ENCODE results near the gene RFX8. TPM values are rescaled to one million over a fixed set of nuclear protein-coding genes. Genes with fewer than 3 reads are reported as not detected.
A peak's percentile ranks its signal among the peaks of the same experiment; 100 is the strongest.
"Not testable (repeated sequence)": the region's sequence is repeated elsewhere in the genome, so short reads cannot be mapped to it uniquely, and the experiment has no call there.

The RFX8 gene
- polyA plus RNA-seq (ENCODE audit: insufficient read length in 4 of 4) = 1 to 10 TPM in 2 of 4 donors, under 1 TPM in 2; 0.27 to 1.7 (median 0.91) TPM

- no peak for DNase-seq (ENCODE audit: low read depth in 4 of 4, low spot score in 2 of 4)
These were observed at the start of gene RFX8 for GRCh38 chr2:101474731-101475384. Gene RFX8 (minus strand): TSS chr2:101475112. CDS start chr2:101466848, 8,264 bp downstream.

- DNase-seq (ENCODE audit: low read depth in 4 of 4, low spot score in 2 of 4) = no peak
These were observed 46.6 kb upstream of the RFX8 start for GRCh38 chr2:101521487-101521886.

- DNase-seq (ENCODE audit: low read depth in 4 of 4, low spot score in 2 of 4) = no peak
These were observed 45.3 kb upstream of the RFX8 start for GRCh38 chr2:101520246-101520645.

- peak in 2 of 4 donors; percentile 51 to 66 for DNase-seq (ENCODE audit: low read depth in 4 of 4, low spot score in 2 of 4)
These were observed 43.9 kb upstream of the RFX8 start for GRCh38 chr2:101518578-101519492.

GRCh38 chr2:101517758-101518271 lies 42.9 kb upstream of the RFX8 start:
- DNase-seq (ENCODE audit: low read depth in 4 of 4, low spot score in 2 of 4) = no peak

GRCh38 chr2:101516823-101517690 lies 42.1 kb upstream of the RFX8 start:
- DNase-seq (ENCODE audit: low read depth in 4 of 4, low spot score in 2 of 4) = no peak

GRCh38 chr2:101516349-101516748 lies 41.4 kb upstream of the RFX8 start:
- no peak for DNase-seq (ENCODE audit: low read depth in 4 of 4, low spot score in 2 of 4)

GRCh38 chr2:101515477-101515876 lies 40.6 kb upstream of the RFX8 start:
- DNase-seq (ENCODE audit: low read depth in 4 of 4, low spot score in 2 of 4) = no peak

- DNase-seq (ENCODE audit: low read depth in 4 of 4, low spot score in 2 of 4) = no peak
These were observed 38.1 kb upstream of the RFX8 start for GRCh38 chr2:101512993-101513392.

- DNase-seq (ENCODE audit: low read depth in 4 of 4, low spot score in 2 of 4) = no peak
These were observed 36.5 kb upstream of the RFX8 start for GRCh38 chr2:101511381-101511780.

- DNase-seq (ENCODE audit: low read depth in 4 of 4, low spot score in 2 of 4) = no peak
These were observed 34.8 kb upstream of the RFX8 start for GRCh38 chr2:101509499-101510284.

GRCh38 chr2:101508636-101509035 lies 33.7 kb upstream of the RFX8 start:
- DNase-seq (ENCODE audit: low read depth in 4 of 4, low spot score in 2 of 4) = no peak

- not testable (repeated sequence) for DNase-seq (ENCODE audit: low read depth in 4 of 4, low spot score in 2 of 4)
These were observed 30.4 kb upstream of the RFX8 start for GRCh38 chr2:101505276-101505675.

GRCh38 chr2:101504744-101505143 lies 29.8 kb upstream of the RFX8 start:
- DNase-seq (ENCODE audit: low read depth in 4 of 4, low spot score in 2 of 4) = not testable (repeated sequence)

- DNase-seq (ENCODE audit: low read depth in 4 of 4, low spot score in 2 of 4) = no peak
These were observed 27.2 kb upstream of the RFX8 start for GRCh38 chr2:101502095-101502494.

GRCh38 chr2:101501443-101501842 lies 26.5 kb upstream of the RFX8 start:
- no peak for DNase-seq (ENCODE audit: low read depth in 4 of 4, low spot score in 2 of 4)

GRCh38 chr2:101500860-101501259 lies 25.9 kb upstream of the RFX8 start:
- DNase-seq (ENCODE audit: low read depth in 4 of 4, low spot score in 2 of 4) = no peak

GRCh38 chr2:101500180-101500579 lies 25.3 kb upstream of the RFX8 start:
- no peak for DNase-seq (ENCODE audit: low read depth in 4 of 4, low spot score in 2 of 4)

- no peak for DNase-seq (ENCODE audit: low read depth in 4 of 4, low spot score in 2 of 4)
These were observed 21.4 kb upstream of the RFX8 start for GRCh38 chr2:101496279-101496678.

Data from left renal cortex interstitium (tissue), 4 donors.